Measurements from ENCODE around the gene EXOSC1. TPM values are rescaled to one million over a fixed set of nuclear protein-coding genes. Genes with fewer than 3 reads are reported as not detected.
"Not testable (repeated sequence)": the region's sequence is repeated elsewhere in the genome, so short reads cannot be mapped to it uniquely, and the experiment has no call there.

EXOSC1 gene
- total RNA-seq, 1 donor, result 24.6 TPM

GRCh38 chr10:97442277-97442676 lies 3.5 kb downstream of the EXOSC1 start:
- Histone ChIP-seq H3K4me1 (ENCODE audit: insufficient read depth, low read length) (peaks cover 22% of the 10 kb centered on the region), H3K4me3 (ENCODE audit: low read length) (no peak overlapping the region), H3K27me3 (ENCODE audit: insufficient read depth, low read length) (no peaks in the 10 kb centered on the region), H3K9me3 (ENCODE audit: low read depth, low read length) (no peaks in the 10 kb centered on the region)

GRCh38 chr10:97435211-97435610 lies 10.6 kb downstream of the EXOSC1 start:
- no peaks in the 10 kb centered on the region for H3K4me1 ChIP-seq (ENCODE audit: insufficient read depth, low read length)
- H3K27me3 ChIP-seq (ENCODE audit: insufficient read depth, low read length), result no peaks in the 10 kb centered on the region
- no peaks in the 10 kb centered on the region for H3K9me3 ChIP-seq (ENCODE audit: low read depth, low read length)
- H3K4me3 ChIP-seq (ENCODE audit: low read length), result no peak overlapping the region

DNA sequence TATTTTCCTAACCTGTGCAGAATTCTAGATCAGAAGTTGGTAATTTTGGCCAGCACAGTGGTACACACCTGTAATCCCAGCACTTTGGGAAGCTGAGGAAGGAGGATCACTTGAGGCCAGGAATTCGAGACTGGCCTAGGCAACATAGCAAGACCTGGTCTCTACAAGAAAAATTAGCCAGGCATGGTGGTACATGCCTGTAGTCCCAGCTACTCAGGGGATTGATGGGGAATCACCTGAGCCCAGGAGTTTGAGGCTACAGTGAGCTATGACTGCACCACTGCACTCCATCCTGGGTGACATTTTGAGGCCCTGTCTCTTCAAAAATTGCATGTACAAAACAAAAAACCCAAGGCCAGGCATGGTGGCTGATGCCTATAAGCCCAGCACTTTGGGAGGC lies 11.2 kb downstream of the EXOSC1 start:
- Histone ChIP-seq H3K4me1 (ENCODE audit: insufficient read depth, low read length) (no peaks in the 10 kb centered on the region), H3K27me3 (ENCODE audit: insufficient read depth, low read length) (no peaks in the 10 kb centered on the region), H3K9me3 (ENCODE audit: low read depth, low read length) (no peaks in the 10 kb centered on the region), H3K4me3 (ENCODE audit: low read length) (no peak overlapping the region)

DNA sequence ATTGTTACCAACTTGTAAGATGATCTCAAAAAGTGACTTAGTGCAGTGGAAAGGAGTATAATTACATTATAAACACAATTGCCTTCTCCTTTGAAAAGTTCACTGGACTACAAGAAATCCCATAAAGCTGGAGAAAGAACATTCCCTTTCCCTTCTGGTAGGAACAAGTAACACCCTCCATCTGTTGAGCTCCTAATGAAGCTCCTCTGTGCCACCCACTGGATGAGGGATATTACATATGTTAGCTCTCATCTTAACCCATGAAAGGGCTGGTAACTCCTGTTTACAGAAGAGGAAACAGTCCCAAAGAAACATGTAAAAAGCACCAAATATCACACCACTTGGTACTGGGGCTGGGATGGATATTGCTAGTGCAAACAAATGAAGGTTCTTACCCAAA lies 11.8 kb downstream of the EXOSC1 start:
- Histone ChIP-seq H3K4me3 (ENCODE audit: low read length) (no peak overlapping the region), H3K4me1 (ENCODE audit: insufficient read depth, low read length) (peaks cover 5% of the 10 kb centered on the region), H3K9me3 (ENCODE audit: low read depth, low read length) (no peaks in the 10 kb centered on the region), H3K27me3 (ENCODE audit: insufficient read depth, low read length) (no peaks in the 10 kb centered on the region)

DNA sequence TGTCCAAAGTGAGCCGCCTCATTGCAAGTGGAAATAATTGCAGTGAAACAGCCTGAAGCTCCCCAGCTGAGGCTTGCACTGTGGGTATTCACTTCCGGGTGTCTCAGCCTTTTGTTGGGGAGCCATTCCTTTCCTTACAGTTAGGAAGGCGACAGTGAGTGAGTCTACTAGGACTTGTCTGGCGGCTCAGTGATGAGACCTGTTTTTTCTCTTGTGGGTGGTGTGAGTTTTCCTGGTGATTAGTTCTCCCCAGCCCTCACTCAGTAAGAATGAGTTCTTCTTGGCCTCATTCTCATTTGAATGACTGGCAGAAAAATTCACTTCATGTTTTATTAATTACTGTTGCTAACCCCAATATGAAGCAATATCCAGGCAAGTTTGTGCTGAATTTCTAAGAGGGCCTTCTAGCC lies 17.2 kb downstream of the EXOSC1 start:
- no peaks in the 10 kb centered on the region for H3K9me3 ChIP-seq (ENCODE audit: low read depth, low read length)
- H3K27me3 ChIP-seq (ENCODE audit: insufficient read depth, low read length), result no peaks in the 10 kb centered on the region
- H3K4me1 ChIP-seq (ENCODE audit: insufficient read depth, low read length), result peaks cover 51% of the 10 kb centered on the region
- H3K4me3 ChIP-seq (ENCODE audit: low read length), result peak overlapping the region; percentile 93

DNA sequence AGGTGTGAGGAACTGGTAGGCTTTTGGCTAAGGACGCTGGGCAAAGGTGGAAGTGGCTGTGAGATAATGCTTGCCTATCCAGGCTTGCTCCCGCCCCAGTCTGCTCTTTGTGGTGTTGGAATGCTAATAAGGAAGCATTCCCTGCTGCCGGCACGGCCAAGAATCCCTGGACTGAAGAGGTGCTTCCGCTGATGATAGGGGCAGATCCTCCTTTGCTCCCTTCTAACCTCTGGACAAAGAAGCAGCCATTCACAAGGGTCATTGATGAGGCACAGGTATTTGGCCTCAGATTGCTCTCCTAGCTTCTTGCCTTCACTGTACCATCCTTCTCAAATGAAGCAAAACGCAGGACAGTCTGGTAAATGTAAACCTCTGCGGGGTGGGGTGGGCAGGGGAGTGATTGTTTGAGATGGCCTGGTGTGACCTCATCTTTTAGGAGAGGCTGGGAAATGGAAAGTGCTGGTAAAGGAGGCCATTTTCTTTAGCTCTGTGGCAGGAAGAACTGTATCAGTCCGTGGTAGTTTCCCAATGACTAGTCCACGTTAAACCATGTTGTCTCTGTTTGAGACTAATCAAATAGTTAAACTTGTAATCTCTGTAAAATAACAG lies 18.1 kb downstream of the EXOSC1 start:
- Histone ChIP-seq H3K9me3 (ENCODE audit: low read depth, low read length) (no peaks in the 10 kb centered on the region), H3K27me3 (ENCODE audit: insufficient read depth, low read length) (no peaks in the 10 kb centered on the region), H3K4me1 (ENCODE audit: insufficient read depth, low read length) (peaks cover 60% of the 10 kb centered on the region), H3K4me3 (ENCODE audit: low read length) (peak overlapping the region; percentile 93)

DNA sequence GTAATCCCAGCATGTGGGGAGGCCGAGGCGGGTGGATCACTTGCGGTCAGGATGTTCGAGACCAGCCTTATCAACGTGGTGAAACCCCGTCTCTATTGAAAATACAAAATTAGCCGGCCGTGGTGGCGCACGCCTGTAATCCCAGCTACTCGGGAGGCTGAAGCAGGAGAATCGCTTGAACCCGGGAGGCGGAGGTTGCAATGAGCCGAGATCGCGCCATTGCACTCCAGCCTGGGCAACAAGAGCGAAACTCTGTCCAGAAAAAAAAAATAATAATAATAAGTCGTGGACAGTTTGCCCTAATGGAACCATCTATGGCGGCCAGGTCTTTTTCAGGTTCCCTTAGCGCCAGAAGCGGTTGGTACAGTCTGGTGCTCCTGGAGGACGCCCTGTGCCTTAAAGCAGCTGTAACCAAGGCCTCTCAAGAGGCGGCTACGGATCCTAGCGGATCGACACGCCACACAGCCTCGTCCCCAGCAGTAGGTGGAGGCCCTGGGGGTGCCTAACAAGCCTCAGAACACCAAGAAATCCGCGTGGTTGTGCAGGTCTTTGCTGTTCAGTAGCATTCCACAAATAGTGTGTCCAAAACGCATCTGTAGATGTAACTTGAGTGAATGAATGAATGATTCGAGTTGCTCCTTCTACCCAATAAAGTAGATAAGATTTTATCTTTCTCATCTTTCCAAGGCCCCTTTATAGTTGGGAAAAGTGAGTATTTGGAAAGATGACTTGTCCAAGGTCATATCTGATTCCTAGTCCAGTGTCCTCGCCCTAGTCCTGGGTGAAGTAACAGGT lies 18.8 kb downstream of the EXOSC1 start:
- peaks cover 66% of the 10 kb centered on the region for H3K4me1 ChIP-seq (ENCODE audit: insufficient read depth, low read length)
- H3K9me3 ChIP-seq (ENCODE audit: low read depth, low read length), result no peaks in the 10 kb centered on the region
- no peaks in the 10 kb centered on the region for H3K27me3 ChIP-seq (ENCODE audit: insufficient read depth, low read length)
- peak overlapping the region; percentile 93 for H3K4me3 ChIP-seq (ENCODE audit: low read length)

DNA sequence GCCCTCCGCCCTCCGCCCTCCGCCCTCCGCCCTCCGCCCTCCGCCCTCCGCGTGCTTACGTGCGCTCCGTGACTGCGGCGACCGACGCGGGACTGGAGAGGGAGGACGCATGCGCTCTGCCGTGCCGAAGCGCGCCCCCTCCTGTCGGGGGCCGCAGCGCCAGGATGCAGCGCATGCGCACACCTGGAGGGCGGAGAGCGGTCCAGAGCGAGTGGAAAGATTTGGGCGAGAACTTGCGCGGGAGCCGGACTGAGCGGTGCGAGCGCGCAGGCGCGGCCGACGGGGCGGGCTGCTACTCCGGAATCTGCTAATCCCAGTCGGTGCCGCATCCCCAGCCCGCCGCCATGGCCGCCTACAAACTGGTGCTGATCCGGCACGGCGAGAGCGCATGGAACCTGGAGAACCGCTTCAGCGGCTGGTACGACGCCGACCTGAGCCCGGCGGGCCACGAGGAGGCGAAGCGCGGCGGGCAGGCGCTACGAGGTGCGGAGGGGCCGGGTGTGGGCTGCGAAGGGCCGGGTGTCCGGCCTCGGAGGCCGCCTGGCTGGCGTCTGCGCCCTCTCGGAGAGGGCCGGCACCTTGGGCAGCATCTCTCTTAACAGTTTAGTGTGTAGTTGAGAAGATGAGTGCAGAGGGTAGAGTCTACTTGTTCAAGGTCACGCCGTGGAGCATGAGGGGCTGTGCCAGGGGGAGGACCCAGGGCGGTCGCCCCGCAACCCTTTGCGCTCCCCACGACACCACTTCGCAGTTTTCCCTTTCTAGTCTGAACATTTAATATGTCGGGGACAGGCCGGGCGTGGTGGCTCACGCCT lies 19.6 kb downstream of the EXOSC1 start, which contains the start of gene PGAM1:
Gene PGAM1 (plus strand): TSS at position 228 of the 812 bp plus-strand sequence. CDS start 117 bp downstream, at position 345.
- H3K4me1 ChIP-seq (ENCODE audit: insufficient read depth, low read length), result peaks cover 74% of the 10 kb centered on the region
- no peaks in the 10 kb centered on the region for H3K27me3 ChIP-seq (ENCODE audit: insufficient read depth, low read length)
- peak within 1 kb of the TSS; percentile 93 for H3K4me3 ChIP-seq (ENCODE audit: low read length)
- no peaks in the 10 kb centered on the region for H3K9me3 ChIP-seq (ENCODE audit: low read depth, low read length)

- not testable (repeated sequence) for H3K27me3 ChIP-seq (ENCODE audit: insufficient read depth, low read length); H3K9me3 ChIP-seq (ENCODE audit: low read depth, low read length); H3K4me3 ChIP-seq (ENCODE audit: low read length)
- H3K4me1 ChIP-seq (ENCODE audit: insufficient read depth, low read length), result peaks cover 89% of the 10 kb centered on the region
These were observed 22.1 kb downstream of the EXOSC1 start for GRCh38 chr10:97423757-97424098.

GRCh38 chr10:97416565-97416964 lies 29.2 kb downstream of the EXOSC1 start:
- no peaks in the 10 kb centered on the region for H3K9me3 ChIP-seq (ENCODE audit: low read depth, low read length)
- no peak overlapping the region for H3K4me3 ChIP-seq (ENCODE audit: low read length)
- peaks cover 73% of the 10 kb centered on the region for H3K4me1 ChIP-seq (ENCODE audit: insufficient read depth, low read length)
- H3K27me3 ChIP-seq (ENCODE audit: insufficient read depth, low read length), result no peaks in the 10 kb centered on the region

DNA sequence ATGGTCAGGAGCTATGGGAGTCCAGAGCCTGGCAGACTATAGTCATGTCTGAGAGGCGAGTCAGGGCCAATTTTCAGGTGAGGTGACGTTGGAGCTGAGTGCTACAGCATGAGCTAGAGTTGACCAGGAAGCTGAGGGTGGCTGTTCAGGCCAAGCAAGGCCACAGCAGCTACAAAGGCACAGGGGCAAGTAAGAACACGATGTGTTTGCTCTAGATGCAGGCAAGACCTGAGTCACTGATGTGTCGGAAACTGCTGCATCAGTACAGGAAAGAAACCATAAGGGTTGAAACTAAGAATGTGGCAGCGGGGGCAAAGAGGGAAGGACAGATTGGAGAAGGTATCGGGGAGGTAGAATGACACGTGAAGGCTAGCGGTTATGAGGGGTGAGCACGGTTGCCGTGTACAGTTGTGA lies 32.9 kb downstream of the EXOSC1 start:
- peaks cover 66% of the 10 kb centered on the region for H3K4me1 ChIP-seq (ENCODE audit: insufficient read depth, low read length)
- no peak overlapping the region for H3K4me3 ChIP-seq (ENCODE audit: low read length)
- H3K9me3 ChIP-seq (ENCODE audit: low read depth, low read length), result no peaks in the 10 kb centered on the region
- no peaks in the 10 kb centered on the region for H3K27me3 ChIP-seq (ENCODE audit: insufficient read depth, low read length)

- no peaks in the 10 kb centered on the region for H3K9me3 ChIP-seq (ENCODE audit: low read depth, low read length)
- peaks cover 76% of the 10 kb centered on the region for H3K4me1 ChIP-seq (ENCODE audit: insufficient read depth, low read length)
- no peak overlapping the region for H3K4me3 ChIP-seq (ENCODE audit: low read length)
- no peaks in the 10 kb centered on the region for H3K27me3 ChIP-seq (ENCODE audit: insufficient read depth, low read length)
These were observed 34.4 kb downstream of the EXOSC1 start for GRCh38 chr10:97411406-97411805.

DNA sequence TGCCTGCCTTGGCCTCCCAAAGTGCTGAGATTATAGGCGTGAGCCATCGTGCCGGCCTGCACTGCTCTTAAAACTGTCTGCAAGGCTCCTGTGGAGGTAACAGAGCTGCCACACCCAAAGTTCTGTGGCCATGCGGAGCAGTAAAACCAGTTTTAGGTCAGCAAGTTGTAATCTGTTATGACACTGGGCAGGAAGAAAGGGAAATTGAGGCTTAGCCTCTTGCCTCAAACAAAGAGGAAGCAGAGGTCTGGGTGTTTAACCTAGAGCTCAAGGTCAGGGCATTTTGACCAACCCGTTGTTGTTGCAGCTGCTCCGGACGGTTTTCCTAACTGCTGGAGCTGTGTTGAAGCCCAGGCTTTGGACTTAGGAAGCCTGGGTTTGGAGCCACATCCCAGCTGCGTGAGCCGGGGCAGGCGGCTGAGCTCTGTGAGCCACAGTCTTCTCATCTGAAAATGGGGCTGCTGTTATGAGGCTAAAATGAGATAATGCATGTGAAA lies 37.3 kb downstream of the EXOSC1 start:
- Histone ChIP-seq H3K27me3 (ENCODE audit: insufficient read depth, low read length) (no peaks in the 10 kb centered on the region), H3K4me3 (ENCODE audit: low read length) (no peak overlapping the region), H3K4me1 (ENCODE audit: insufficient read depth, low read length) (peaks cover 80% of the 10 kb centered on the region), H3K9me3 (ENCODE audit: low read depth, low read length) (no peaks in the 10 kb centered on the region)

GRCh38 chr10:97407952-97408248 lies 37.9 kb downstream of the EXOSC1 start:
- H3K4me1 ChIP-seq (ENCODE audit: insufficient read depth, low read length), result peaks cover 77% of the 10 kb centered on the region
- H3K9me3 ChIP-seq (ENCODE audit: low read depth, low read length), result no peaks in the 10 kb centered on the region
- H3K27me3 ChIP-seq (ENCODE audit: insufficient read depth, low read length), result no peaks in the 10 kb centered on the region
- no peak overlapping the region for H3K4me3 ChIP-seq (ENCODE audit: low read length)

GRCh38 chr10:97407211-97407951 lies 38.4 kb downstream of the EXOSC1 start:
- Histone ChIP-seq H3K9me3 (ENCODE audit: low read depth, low read length) (no peaks in the 10 kb centered on the region), H3K27me3 (ENCODE audit: insufficient read depth, low read length) (no peaks in the 10 kb centered on the region), H3K4me1 (ENCODE audit: insufficient read depth, low read length) (peaks cover 76% of the 10 kb centered on the region), H3K4me3 (ENCODE audit: low read length) (no peak overlapping the region)
